Large intestine (tissue), 3 donors: ENCODE data around the gene CORO7. TPM values are rescaled to one million over a fixed set of nuclear protein-coding genes. Genes with fewer than 3 reads are reported as not detected.

Source experiments
- DNase-seq, 2 donors: peaks; one replicate each; pipeline versions ENCODE4 v3.0.0 to v3.0.0-alpha.2; 2013
- H3K27ac ChIP-seq: one replicate; pipeline ENCODE4 v1.5.1; 2013; ENCODE audit warnings: low read length
- H3K27me3 ChIP-seq: 2 replicates; pipeline ENCODE4 v1.6.1; 2013; ENCODE audit warnings: low read length; ENCODE audit not compliant: control insufficient read depth, insufficient read depth
- H3K36me3 ChIP-seq: 2 replicates; pipeline ENCODE4 v1.6.1; 2013; ENCODE audit warnings: low read length; ENCODE audit not compliant: control insufficient read depth, insufficient read depth
- H3K4me1 ChIP-seq: one replicate; pipeline ENCODE4 v1.6.1; 2013; ENCODE audit warnings: low read length; ENCODE audit not compliant: control insufficient read depth, insufficient read depth
- H3K4me3 ChIP-seq: one replicate; pipeline ENCODE4 v1.5.1; 2013; ENCODE audit warnings: low read length
- H3K9me3 ChIP-seq: one replicate; pipeline ENCODE4 v1.6.1; 2013; ENCODE audit warnings: mild to moderate bottlenecking, low read depth, low read length, moderate library complexity; ENCODE audit not compliant: control insufficient read depth
- WGBS: methylation state at CpG from one replicate; pipeline ENCODE4 v1.1.5; 2013; ENCODE audit warnings: low lambda C conversion rate; ENCODE audit not compliant: insufficient coverage; 5-methylcytosine and 5-hydroxymethylcytosine counted together
- polyA plus RNA-seq: library from polyadenylated mRNA; unstranded; fragments of 120-200 nt; gene quantifications from one replicate; pipeline ENCODE4 v1.2.1, GENCODE V29; 2013

CORO7 gene
- polyA plus RNA-seq, 1 donor: 41.4 TPM

DNA sequence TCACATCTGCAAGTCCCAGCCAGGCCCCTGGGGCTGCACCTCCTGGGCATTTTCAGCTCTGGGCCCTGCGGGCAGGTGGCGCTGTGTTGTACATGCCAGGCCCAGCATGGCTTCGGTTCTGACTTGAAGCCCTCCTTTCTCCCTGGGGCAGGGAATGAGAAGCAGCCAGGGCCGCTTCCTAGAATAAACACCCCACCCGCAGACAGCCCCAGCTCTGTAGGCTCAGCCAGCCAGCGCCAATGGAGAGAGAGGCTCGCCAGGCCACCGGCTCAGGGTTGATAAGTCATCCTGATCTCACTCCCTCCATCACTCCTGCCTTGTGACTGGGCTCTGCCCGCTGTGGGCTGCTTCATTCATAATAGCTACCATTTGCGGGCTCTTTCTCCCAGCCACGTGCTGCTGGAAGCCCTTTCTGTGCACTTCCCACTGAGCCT is 106.5 kb downstream of the CORO7 start:
- H3K27me3 ChIP-seq: peaks cover 9% of the 10 kb centered on the region
- no peaks in the 10 kb centered on the region for H3K9me3 ChIP-seq
- peak in 1 of 2 donors; percentile 58 for DNase-seq
- H3K4me3 ChIP-seq: no peak overlapping the region
- no CpG with 5 or more reads among the region's 11 CpGs for WGBS
- H3K36me3 ChIP-seq: no peaks in the 10 kb centered on the region
- peaks cover 40% of the 10 kb centered on the region for H3K4me1 ChIP-seq
- H3K27ac ChIP-seq: no peak overlapping the region

DNA sequence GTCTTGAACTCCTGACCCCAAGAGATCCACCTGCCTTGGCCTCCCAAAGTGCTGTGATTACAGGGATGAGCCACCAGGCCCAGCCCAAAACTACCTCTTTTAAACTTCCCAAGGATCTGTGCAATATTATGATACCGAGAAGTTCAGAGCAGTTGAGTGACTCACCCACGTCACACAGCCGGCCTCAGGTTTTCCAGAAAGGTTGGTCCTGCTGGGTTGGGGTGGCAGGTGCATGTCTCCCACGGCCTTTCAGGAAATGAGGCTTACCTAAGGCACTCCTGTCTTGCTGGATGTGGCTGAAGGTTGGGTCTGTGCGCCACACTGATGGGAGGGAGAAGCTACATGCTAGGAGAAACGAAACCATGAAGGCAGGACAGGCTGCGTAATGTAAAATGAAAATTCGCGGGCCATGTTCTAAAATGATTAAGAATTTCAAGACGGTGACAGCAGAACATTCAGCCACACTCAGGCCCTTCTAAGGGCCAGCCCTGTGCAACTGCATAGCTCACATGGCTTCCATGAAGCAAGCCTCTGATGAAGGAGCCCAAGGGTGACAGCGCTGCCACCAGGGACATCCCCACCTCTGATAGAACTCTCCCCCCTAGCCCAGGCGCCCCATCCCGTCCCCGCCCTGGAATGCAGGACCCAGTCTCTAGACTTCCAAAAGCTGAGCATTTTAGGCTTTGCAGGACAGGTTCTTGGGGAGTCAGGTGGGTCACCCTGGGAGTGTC is 107.1 kb downstream of the CORO7 start:
- no peak for DNase-seq
- H3K4me3 ChIP-seq: no peak overlapping the region
- H3K27me3 ChIP-seq: peaks cover 3% of the 10 kb centered on the region
- no peak overlapping the region for H3K27ac ChIP-seq
- no peaks in the 10 kb centered on the region for H3K36me3 ChIP-seq
- no peaks in the 10 kb centered on the region for H3K9me3 ChIP-seq
- no CpG with 5 or more reads among the region's 14 CpGs for WGBS
- H3K4me1 ChIP-seq: peaks cover 36% of the 10 kb centered on the region

DNA sequence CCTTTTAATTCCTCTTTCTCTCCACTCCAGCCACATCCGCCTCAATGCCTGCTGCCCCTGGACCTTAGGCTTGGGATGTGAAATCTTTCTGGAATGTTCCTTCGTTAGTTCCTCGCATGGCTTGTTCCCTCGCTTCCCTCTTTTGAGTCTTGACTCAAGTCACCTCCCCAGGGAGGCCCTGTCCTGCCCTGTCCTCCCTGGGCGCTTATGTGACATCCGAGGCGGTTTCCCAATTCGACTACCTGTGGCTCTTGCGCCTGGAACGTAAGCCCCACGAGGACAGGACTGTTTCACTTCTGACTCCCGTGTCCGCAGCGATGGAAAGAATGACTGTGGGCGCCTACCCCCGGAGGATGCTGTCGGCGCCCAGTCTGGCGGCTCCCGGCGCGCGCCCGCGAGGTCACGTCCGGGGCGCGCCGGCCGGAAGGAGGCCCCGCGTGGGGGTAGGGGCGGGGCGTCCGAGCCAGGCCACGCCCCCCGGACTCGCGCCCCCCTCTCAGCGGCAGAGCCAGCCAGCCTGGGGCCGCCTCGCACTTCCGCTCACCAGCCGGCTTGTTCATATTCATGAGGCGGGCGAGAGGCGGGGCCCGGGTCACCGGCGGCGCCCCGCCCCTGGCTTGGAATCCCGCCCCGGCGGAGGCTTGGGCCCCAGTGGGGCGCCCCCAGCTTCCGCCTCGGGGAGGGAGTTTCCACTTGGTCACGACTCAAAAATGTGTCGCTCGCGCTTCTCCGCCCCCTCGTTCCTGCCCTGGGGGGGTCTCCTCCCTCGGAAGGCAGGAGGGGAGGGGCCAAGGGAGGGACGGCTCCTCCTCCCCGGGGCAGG is 109.0 kb downstream of the CORO7 start:
- Histone ChIP-seq H3K9me3 (no peaks in the 10 kb centered on the region), H3K36me3 (no peaks in the 10 kb centered on the region), H3K27ac (peak overlapping the region; percentile 69), H3K27me3 (no peaks in the 10 kb centered on the region), H3K4me1 (peaks cover 24% of the 10 kb centered on the region), H3K4me3 (peak overlapping the region; percentile 63)
- peak; percentile 95 to 98 for DNase-seq
- WGBS: no CpG with 5 or more reads among the region's 68 CpGs

DNA sequence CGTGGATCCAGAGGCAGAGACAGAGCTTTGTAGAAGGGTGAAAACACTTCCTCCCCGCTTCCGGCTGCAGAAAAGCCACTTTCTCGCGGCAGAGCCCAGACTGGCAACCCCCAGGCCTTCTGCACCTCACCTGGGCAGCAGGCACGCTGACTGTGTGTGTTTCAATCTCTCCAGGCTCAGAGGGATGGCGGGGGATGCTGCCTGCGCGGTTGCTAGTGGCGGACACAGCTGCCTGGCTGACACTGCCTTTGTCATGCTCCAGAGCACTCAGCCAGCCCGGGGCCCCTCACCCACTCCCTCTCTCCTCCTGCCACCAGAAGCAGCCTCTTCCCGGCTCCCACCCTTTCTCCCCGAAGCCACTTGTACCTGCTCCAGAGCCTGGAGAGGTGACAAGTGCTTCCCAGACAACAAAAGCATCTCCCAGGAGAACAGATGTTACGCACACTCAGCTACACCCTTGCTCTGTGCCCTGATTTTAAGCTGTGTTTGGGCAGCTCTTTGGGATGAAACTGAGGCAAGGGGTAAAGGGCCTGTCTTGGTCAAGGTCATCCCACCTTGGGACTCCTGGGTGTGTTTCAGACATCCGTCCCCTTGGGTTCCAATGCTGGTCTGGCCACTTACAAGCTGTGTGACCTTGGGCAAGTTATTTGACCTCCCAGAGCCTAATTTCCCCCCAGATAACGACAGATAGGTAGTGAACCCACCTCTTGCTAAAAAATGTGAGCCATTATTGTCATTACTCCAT is 109.8 kb downstream of the CORO7 start:
- peak overlapping the region; percentile 63 for H3K4me3 ChIP-seq
- DNase-seq: no peak

More for the DNA sequence above, 109.8 kb downstream of the CORO7 start:
- Histone ChIP-seq H3K4me1 (peaks cover 21% of the 10 kb centered on the region), H3K27ac (peak overlapping the region; percentile 69), H3K9me3 (no peaks in the 10 kb centered on the region), H3K27me3 (no peaks in the 10 kb centered on the region), H3K36me3 (peaks cover 2% of the 10 kb centered on the region)
- WGBS: no CpG with 5 or more reads among the region's 16 CpGs

Other genes starting within 250 kb of the CORO7 start
- gene SRL, start 174.5 kb downstream of the CORO7 start, polyA plus RNA-seq: 2.3 TPM
- gene TFAP4, start 143.6 kb downstream of the CORO7 start, polyA plus RNA-seq: 13.7 TPM
- gene GLIS2, start 100.5 kb downstream of the CORO7 start, polyA plus RNA-seq: 11.5 TPM
- 37.9 TPM for gene PAM16, start 65.3 kb downstream of the CORO7 start, polyA plus RNA-seq
- 5.7 TPM for gene VASN, start 44.7 kb downstream of the CORO7 start, polyA plus RNA-seq
- gene DNAJA3, start 9.3 kb upstream of the CORO7 start, polyA plus RNA-seq: 46.0 TPM
- 37.7 TPM for gene NMRAL1, start 58.0 kb upstream of the CORO7 start, polyA plus RNA-seq
- 47.6 TPM for gene HMOX2, start 59.8 kb upstream of the CORO7 start, polyA plus RNA-seq
- gene CDIP1, start 122.2 kb upstream of the CORO7 start, polyA plus RNA-seq: 44.6 TPM
- 0.18 TPM for gene C16orf96, start 139.7 kb upstream of the CORO7 start, polyA plus RNA-seq
- gene UBALD1, start 198.3 kb upstream of the CORO7 start, polyA plus RNA-seq: 28.4 TPM
- gene MGRN1, start 208.2 kb upstream of the CORO7 start, polyA plus RNA-seq: 52.9 TPM